G401 (cell line): Measurements from ENCODE around the gene RDH16. TPM values are rescaled to one million over a fixed set of nuclear protein-coding genes. Genes with fewer than 3 reads are reported as not detected.

Experiments used
- DNase-seq: peaks from one replicate; pipeline ENCODE4 v3.0.0-alpha.2; 2015; ENCODE audit warnings: low spot score
- in situ Hi-C: cut with HindIII; loops from 2 replicates; pipeline ENCODE4 v1.10.0; 2016; ENCODE audit warnings: low sequenced_read_pairs, mixed read lengths
- total RNA-seq: library from RNA; depleted of rRNA; stranded (reverse); fragments of >200 nt; shearing (Covaris generic); gene quantifications from 2 replicates; pipeline ENCODE4 v1.2.3, GENCODE V29; 2014; rRNA removed

Gene RDH16, protein sequence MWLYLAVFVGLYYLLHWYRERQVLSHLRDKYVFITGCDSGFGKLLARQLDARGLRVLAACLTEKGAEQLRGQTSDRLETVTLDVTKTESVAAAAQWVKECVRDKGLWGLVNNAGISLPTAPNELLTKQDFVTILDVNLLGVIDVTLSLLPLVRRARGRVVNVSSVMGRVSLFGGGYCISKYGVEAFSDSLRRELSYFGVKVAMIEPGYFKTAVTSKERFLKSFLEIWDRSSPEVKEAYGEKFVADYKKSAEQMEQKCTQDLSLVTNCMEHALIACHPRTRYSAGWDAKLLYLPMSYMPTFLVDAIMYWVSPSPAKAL
- total RNA-seq: not detected in 2 replicates

GRCh38 chr12:56957229-56958052, at the start of gene RDH16:
Gene RDH16, minus strand, starts transcription at chr12:56957608. Its CDS starts 146 bp downstream, at chr12:56957462.
- in situ Hi-C loops: no loop called here

DNA sequence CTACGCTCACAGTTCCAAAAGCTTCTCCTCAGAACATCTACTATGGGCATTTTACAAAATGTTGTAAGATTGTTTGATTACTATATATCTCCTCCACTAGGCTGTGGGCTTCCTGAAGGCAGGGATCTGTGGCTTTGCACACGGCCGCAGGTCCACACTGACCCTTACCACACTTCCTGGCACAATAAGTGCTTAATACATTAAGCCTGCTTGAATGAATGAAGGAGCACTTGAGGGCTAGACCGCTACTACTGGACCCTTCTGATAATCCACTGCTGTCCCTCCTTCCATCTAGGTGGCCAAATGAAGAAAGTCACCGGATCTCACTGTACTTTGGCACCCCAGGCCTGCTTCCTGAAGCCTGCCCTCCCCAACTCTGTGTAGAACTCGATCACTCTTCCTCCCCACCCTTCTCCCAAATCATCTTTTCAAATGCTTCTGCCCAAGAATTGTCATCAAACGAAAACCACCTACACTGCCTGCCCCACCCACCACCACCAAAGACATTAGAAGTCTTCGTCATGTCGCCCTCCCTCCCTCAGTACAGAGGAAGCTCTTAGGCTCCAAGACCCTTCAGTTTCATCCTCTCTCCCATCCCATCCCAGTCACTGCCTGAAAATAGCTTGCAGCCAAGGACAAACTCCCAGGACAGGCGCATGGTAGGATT, 49.5 kb upstream of the RDH16 start:
- no peak for DNase-seq
- in situ Hi-C loops: no loop called here

More at GRCh38 chr12:56957229-56958052, at the start of gene RDH16:
- no peak for DNase-seq

DNA sequence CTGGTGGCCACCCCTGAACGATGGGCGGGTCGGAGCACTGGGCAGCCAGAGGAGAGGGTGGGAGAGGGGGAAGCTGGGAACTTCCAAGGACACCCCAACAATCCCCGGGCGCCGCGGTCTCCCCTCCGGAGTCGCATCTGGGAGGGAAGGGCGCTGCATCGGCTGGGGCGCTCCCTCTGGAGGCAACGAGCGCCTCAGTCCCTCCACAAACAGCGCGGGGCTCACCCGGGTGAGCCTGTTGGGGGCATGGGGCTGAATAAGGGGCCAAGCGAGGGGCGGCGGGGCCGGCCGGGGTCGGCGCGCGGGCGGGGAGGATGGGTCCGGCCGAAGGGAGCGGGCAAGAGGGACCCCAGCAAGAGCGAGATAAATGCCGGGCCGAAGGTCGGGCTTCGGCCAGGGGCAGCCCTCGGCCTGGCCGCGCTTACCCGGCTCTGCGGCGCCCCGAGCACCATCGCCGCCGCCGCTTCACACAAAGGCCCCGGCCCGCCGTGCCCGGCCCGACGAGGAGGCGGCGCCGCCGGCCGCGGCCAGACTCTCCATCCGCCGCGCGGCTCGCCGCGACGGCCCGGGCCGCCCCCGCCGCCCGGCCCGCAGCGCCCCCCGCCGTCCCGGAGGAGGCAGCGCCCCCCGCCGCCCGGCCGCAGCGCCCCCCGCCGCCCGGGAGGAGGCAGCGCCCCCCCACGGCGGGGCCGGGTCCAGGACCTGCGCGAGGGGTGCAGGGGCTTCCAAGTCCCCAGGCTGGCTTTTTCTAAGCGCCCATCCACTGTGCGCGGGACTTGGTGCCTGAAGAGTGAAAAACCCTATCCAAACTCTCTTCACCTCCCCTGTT, 48.8 kb upstream of the RDH16 start, which contains the start of gene ZBTB39:
Gene ZBTB39, minus strand, starts transcription at position 567 of the 829 bp plus-strand sequence. CDS start 1,629 bp downstream, outside the sequence.
- in situ Hi-C loops: no loop called here
- DNase-seq: peak; percentile 39

- in situ Hi-C loops: no loop called here
- no peak for DNase-seq
Observed at GRCh38 chr12:57004651-57005050, 47.2 kb upstream of the RDH16 start.

DNA sequence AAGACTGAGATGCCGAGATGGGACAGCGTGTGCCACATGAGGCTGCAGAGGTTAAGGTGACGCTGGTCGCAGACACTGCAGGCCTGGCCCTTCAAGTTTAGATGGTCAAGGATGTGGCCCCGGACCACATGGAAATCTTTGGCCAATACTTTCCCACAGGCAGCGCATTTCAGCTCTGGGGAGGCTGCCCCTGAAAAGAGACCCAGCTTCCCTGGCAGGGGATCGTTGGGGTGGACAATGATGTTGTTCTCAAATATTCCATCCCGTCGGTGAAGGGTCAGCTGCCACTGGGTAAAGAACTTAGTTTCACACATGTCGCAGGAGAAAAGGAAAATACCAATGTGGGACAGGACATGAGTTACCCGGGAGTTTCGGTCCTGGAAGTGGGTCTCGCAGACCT, 46.0 kb upstream of the RDH16 start:
- no peak for DNase-seq
- in situ Hi-C loops: no loop called here

DNA sequence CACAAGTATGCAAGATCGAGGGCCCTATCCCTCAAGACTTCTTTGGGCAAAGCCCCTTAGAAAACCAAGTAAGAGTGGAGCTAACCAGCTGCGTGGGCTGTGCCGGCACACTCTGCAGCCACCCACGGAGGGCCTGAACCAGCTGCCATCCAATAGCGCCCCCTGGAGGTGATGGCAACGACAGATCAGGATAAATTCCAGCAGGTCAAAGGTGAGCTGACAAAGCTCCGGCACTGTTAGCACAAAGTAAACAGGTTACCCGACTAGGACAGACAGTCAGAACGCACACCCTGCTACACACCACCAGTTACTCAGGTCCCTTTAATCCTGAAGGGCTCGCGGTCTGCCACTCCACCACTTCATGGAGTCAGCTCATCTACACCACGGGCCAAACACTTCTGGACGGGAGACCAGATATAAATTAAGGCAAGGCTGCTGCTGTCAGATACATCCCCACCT, 44.1 kb upstream of the RDH16 start:
- DNase-seq: peak; percentile 17
- in situ Hi-C loops: no loop called here

GRCh38 chr12:57000393-57000792, 43.0 kb upstream of the RDH16 start:
- in situ Hi-C loops: no loop called here
- no peak for DNase-seq

DNA sequence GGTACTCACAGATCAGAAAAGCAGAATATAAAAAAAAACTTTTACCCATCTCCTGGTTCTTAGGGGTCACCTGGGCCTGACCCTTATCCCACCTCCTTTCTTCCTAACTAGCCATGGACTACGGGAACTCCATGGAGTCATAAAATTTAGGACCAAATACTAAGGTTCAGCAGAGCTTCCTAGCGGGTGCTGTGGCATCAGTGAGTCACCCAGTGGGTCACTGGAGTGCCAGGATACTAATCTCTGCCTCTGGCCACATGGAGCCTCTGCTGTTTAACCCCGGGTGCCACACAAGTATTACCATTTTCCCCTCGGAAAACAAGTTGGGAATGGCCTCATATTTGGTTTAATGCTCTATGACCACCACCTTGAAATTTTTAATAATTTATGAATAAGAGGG, 42.0 kb upstream of the RDH16 start:
- no peak for DNase-seq
- in situ Hi-C loops: loop anchor here (25.0 kb wide), 1 partner anchor 237 kb away; the partner anchor contains the start of genes HSD17B6 and PRIM1

DNA sequence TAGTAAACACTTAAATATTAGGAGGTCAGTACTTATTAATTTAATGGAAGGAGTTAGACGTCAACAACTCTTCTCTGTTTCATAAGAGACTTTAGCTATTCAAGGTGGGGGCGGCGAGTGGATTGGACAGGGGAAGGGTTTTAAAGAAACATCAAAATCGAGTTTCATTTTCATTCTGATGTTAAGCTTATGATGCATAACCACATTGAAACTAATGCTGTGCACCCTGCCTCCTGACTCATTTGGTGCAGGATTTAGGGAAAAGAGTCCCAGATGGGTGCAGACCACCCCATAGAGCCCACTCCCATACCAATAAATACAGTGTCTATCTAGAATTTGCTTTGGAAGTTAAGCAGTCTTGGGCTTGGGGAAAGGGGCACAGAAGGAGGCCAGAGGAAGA, 41.6 kb upstream of the RDH16 start:
- DNase-seq: no peak
- in situ Hi-C loops: loop anchor here (25.0 kb wide), 1 partner anchor 237 kb away; the partner anchor contains the start of genes HSD17B6 and PRIM1

GRCh38 chr12:56998316-56998715, 40.9 kb upstream of the RDH16 start:
- in situ Hi-C loops: loop anchor here (25.0 kb wide), 1 partner anchor 236 kb away; the partner anchor contains the start of genes HSD17B6 and PRIM1
- DNase-seq: no peak

DNA sequence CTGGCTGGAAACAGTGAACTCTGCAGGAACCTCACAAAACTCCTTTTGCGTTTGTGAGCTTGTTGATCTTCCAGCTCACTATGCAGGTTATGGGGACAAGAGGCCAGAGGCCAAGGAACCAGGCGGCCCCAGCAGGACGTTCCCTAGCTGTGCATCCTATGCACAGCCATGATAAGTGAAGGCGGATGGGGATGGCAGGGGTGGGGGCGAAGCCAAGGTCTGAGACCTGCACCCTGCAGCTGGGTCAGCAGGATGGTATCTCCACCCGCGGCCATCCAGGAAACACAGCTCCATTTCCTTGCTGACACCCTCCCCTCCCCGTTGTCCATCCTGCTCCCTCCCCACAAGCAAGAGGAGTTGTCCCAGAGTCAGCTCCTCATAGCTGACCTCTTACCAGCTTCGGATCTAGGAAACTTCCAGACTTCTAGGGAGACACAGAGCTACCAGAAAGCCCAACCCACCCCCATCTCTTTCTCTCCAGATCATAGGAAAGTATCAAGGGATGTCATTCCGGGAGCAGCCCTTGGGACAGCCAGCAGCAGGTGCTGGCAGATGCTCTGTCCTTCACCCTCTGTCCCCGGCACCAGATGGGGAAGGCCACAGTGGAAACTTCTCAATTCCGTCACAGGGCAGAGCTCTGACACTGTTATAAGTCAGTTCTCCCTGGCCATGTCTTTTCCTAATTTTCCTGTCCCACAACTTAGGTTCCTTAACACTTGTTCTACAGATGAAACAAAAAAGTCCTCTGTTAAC, 39.6 kb upstream of the RDH16 start:
- no peak for DNase-seq
- in situ Hi-C loops: loop anchor here (25.0 kb wide), 1 partner anchor 235 kb away; the partner anchor contains the start of genes HSD17B6 and PRIM1

DNA sequence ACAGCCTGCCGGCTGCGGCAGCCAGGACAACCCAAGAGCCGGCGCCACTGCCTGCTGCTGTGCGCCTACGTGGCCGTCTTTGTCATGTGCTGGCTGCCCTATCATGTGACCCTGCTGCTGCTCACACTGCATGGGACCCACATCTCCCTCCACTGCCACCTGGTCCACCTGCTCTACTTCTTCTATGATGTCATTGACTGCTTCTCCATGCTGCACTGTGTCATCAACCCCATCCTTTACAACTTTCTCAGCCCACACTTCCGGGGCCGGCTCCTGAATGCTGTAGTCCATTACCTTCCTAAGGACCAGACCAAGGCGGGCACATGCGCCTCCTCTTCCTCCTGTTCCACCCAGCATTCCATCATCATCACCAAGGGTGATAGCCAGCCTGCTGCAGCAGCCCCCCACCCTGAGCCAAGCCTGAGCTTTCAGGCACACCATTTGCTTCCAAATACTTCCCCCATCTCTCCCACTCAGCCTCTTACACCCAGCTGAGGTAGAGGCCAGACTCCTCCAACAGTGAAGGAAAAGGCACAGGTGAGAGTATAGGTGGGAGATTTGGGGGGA, 38.6 kb upstream of the RDH16 start:
- DNase-seq: no peak
- in situ Hi-C loops: loop anchor here (25.0 kb wide), 1 partner anchor 234 kb away; the partner anchor contains the start of genes HSD17B6 and PRIM1

DNA sequence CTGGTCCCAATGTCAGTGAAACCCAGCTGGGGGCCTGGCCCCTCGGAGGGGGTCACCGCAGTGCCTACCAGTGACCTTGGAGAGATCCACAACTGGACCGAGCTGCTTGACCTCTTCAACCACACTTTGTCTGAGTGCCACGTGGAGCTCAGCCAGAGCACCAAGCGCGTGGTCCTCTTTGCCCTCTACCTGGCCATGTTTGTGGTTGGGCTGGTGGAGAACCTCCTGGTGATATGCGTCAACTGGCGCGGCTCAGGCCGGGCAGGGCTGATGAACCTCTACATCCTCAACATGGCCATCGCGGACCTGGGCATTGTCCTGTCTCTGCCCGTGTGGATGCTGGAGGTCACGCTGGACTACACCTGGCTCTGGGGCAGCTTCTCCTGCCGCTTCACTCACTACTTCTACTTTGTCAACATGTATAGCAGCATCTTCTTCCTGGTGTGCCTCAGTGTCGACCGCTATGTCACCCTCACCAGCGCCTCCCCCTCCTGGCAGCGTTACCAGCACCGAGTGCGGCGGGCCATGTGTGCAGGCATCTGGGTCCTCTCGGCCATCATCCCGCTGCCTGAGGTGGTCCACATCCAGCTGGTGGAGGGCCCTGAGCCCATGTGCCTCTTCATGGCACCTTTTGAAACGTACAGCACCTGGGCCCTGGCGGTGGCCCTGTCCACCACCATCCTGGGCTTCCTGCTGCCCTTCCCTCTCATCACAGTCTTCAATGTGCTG, 38.0 kb upstream of the RDH16 start:
- DNase-seq: no peak
- in situ Hi-C loops: loop anchor here (25.0 kb wide), 1 partner anchor 233 kb away; the partner anchor contains the start of genes HSD17B6 and PRIM1

DNA sequence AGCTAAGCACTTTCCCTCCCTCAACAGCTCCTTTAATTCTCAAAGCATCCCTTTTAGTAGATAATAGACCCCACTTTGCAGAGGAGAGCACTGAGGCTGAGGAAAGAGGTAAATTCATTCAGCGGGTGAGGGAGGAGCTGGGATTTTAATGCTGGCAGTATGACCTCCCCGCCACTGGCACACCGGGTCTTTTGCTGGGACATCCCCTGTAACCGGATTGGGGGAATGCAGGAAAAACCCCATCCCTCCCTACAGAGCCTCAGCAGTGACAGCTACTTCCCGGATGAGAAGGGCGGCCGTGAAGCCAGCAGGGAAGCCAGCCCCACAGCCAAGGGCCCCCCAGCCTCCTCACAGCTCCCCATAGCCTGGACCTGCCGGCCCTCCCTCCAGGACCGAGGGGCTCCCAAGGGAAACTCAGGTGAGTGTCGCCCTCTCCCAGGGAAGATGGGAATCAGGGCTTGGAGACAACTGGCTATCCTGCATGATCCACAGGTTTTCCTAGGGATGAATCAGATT, 36.9 kb upstream of the RDH16 start:
- in situ Hi-C loops: loop anchor here (25.0 kb wide), 1 partner anchor 232 kb away; the partner anchor contains the start of genes HSD17B6 and PRIM1
- DNase-seq: no peak

DNA sequence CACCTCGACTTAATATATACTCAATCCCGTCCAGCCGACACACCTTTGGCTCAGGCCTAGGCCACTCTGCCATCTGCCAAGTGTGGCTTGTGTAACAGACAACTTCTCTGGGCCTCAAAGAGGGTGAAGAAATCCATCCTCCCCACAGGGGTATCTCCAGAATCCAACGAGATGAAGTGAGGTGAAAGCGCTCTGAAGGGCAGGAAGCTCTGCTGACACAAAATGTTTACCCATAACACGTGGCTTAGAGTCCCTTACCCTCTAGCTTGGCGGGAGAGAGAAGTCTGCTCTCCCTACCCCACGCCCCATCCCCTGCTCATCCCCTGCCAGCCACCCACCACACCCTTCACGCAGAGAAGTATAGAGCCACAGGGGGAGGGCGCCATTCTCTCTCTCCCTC, 35.9 kb upstream of the RDH16 start:
- in situ Hi-C loops: loop anchor here (25.0 kb wide), 1 partner anchor 231 kb away; the partner anchor contains the start of genes HSD17B6 and PRIM1
- no peak for DNase-seq
